ENCODE data around the gene FZR1.

DNA sequence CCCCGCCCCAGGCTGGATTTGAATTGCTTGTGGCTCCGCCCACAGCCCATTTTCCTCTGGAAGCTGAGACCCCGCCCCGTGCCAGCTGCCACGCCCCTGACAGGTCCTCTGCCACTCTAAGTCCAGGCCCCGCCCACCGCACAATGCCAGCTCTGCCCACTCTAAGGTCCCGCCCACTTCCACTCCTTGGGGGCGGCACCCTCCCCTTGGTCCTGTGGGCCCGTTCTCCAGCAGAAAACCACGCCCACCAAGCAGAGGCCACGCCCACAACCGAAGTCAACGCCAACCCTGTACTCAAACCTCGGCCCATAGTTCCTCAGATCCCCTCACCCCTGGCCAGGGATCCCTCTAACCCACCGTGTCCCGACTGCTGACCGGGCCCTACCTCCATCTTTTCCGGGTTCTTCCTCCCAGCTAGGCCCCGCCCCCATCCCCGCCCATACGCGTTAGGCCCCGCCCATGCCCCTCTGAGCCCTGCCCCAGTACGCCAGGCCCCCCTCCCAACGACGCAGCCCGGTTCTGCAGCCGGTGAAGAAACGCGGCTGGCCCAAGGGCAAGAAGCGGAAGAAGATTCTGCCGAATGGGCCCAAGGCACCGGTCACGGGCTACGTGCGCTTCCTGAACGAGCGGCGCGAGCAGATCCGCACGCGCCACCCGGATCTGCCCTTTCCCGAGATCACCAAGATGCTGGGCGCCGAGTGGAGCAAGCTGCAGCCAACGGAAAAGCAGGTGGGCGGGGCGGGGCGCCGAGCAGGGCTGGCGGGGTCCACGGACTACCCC lies 67.9 kb downstream of the FZR1 start:
- TF ChIP-seq PCBP2 (optimal IDR thresholded peaks at IDR 0.05; ENCODE audit: low read depth, low read length, poor library complexity, severe bottlenecking) (no peak), ZNF180 (CRISPR knock-in tag; IDR thresholded peaks at IDR 0.05; ENCODE audit: borderline replicate concordance, low read depth) (no peak), MIXL1 (CRISPR knock-in tag; IDR thresholded peaks at IDR 0.05) (no peak), TEAD2 (CRISPR knock-in tag; IDR thresholded peaks at IDR 0.05) (no peak), TARDBP (CRISPR knock-in tag; IDR thresholded peaks at IDR 0.05) (no peak), PREB (CRISPR knock-in tag; IDR thresholded peaks at IDR 0.05) (no peak), EP300 (IDR thresholded peaks at IDR 0.05; ENCODE audit: low read depth in 2 of 2, low read length in 2 of 2) (no peak), EP300 (CRISPR knock-in tag; IDR thresholded peaks at IDR 0.05; ENCODE audit: borderline replicate concordance) (no peak), RFX5 (IDR thresholded peaks at IDR 0.05; ENCODE audit: low read depth, low read length) (no peak), FIP1L1 (IDR thresholded peaks at IDR 0.05; ENCODE audit: borderline replicate concordance, insufficient read depth, low read depth, low read length) (no peak), CBX5 (CRISPR knock-in tag; IDR thresholded peaks at IDR 0.05; ENCODE audit: borderline replicate concordance) (no peak), ZNF816 (CRISPR knock-in tag; IDR thresholded peaks at IDR 0.05; ENCODE audit: borderline replicate concordance) (no peak), ESRRA (CRISPR knock-in tag; IDR thresholded peaks at IDR 0.05; ENCODE audit: low read depth) (no peak), ZNF331 (CRISPR knock-in tag; IDR thresholded peaks at IDR 0.05) (no peak)
- TF ChIP-seq, protein P1, sequence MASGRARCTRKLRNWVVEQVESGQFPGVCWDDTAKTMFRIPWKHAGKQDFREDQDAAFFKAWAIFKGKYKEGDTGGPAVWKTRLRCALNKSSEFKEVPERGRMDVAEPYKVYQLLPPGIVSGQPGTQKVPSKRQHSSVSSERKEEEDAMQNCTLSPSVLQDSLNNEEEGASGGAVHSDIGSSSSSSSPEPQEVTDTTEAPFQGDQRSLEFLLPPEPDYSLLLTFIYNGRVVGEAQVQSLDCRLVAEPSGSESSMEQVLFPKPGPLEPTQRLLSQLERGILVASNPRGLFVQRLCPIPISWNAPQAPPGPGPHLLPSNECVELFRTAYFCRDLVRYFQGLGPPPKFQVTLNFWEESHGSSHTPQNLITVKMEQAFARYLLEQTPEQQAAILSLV (CRISPR knock-in tag; IDR thresholded peaks at IDR 0.05; ENCODE audit: borderline replicate concordance): no peak

All from HepG2 (cell line).